Activated CD8-positive, alpha-beta T cell treated with anti-CD3 and anti-CD28 coated beads, Interleukin-2, amount 10 ng/mL, durations not matched to agents 7 days and 5 days (primary cell): ENCODE measurements around the gene ARPC2. TPM values are rescaled to one million over a fixed set of nuclear protein-coding genes. Genes with fewer than 3 reads are reported as not detected.

Experiments
- ATAC-seq: fragments of 150-1000 bp; cut with Tn5 transposase; one replicate; pipeline ENCODE4 v1.10.0; 2021; ENCODE audit warnings: moderate library complexity
- CTCF ChIA-PET: fragments of 350-600 bp; sonication (Branson Sonifier 250); formaldehyde crosslinking; loops from one replicate; lab custom pipeline; 2021; ENCODE audit warnings: antibody characterized with exemption; lab: Charles Lee
- POLR2A ChIA-PET: fragments of 350-600 bp; sonication (Branson Sonifier 250); formaldehyde crosslinking; loops from one replicate; lab custom pipeline; 2021; ENCODE audit warnings: antibody characterized with exemption; lab: Charles Lee
- DNase-seq: peaks from one replicate; pipeline ENCODE4 v3.0.0-alpha.2; 2020
- H3K27ac Mint-ChIP-seq: one replicate; pipeline ENCODE4 v1.8.0; 2021; ENCODE audit warnings: mild to moderate bottlenecking, mixed read lengths
- H3K27me3 Mint-ChIP-seq: one replicate; pipeline ENCODE4 v1.8.0; 2021; ENCODE audit warnings: low read depth, mixed read lengths
- H3K36me3 Mint-ChIP-seq: one replicate; pipeline ENCODE4 v1.8.0; 2021; ENCODE audit warnings: low read depth, mixed read lengths
- H3K4me1 Mint-ChIP-seq: one replicate; pipeline ENCODE4 v1.8.0; 2021; ENCODE audit warnings: low read depth, mixed read lengths
- H3K4me3 Mint-ChIP-seq: one replicate; pipeline ENCODE4 v1.8.0; 2021; ENCODE audit warnings: mild to moderate bottlenecking, mixed read lengths
- H3K9me3 Mint-ChIP-seq: one replicate; pipeline ENCODE4 v1.8.0; 2022; ENCODE audit warnings: mixed read lengths; ENCODE audit not compliant: insufficient read depth
- total RNA-seq, 2 experiments: library from RNA; stranded (reverse); gene quantifications; one replicate each; pipeline ENCODE4 v1.2.3, GENCODE V29; 2021

The ARPC2 gene
- total RNA-seq, 2 experiments from 2014 or later = 821 to 844 TPM

GRCh38 chr2:218252509-218253231 is 35.7 kb downstream of the ARPC2 start:
- no peaks in the 10 kb centered on the region for H3K27me3 Mint-ChIP-seq
- ATAC-seq = no peak
- CTCF ChIA-PET = interaction anchor here (1.5 to 1.8 kb wide), 2 partner anchors 17 to 85 kb away, joined by 4 to 6 read pairs; partner anchors contain the start of genes AAMP, CXCR1 and PNKD

GRCh38 chr2:218253232-218253625 is 36.2 kb downstream of the ARPC2 start:
- Mint-ChIP-seq H3K27me3 (no peaks in the 10 kb centered on the region), H3K4me1 (peaks cover 13% of the 10 kb centered on the region), H3K36me3 (peaks cover 83% of the 10 kb centered on the region), H3K9me3 (no peaks in the 10 kb centered on the region), H3K4me3 (no peak overlapping the region), H3K27ac (no peak overlapping the region)
- CTCF ChIA-PET = interaction anchor here (0.8 to 3.1 kb wide), 5 partner anchors 12 to 86 kb away, joined by 4 to 10 read pairs (median 5); partner anchors contain the start of gene CXCR1
- DNase-seq = no peak
- POLR2A ChIA-PET = interaction anchor here (0.6 to 1.5 kb wide), 5 partner anchors 8 to 27 kb away, joined by 3 to 4 read pairs (median 3); no protein-coding TSS in a partner anchor
- ATAC-seq = no peak

More at GRCh38 chr2:218252509-218253231, 35.7 kb downstream of the ARPC2 start:
- POLR2A ChIA-PET = interaction anchor here (0.6 to 1.5 kb wide), 4 partner anchors 8 to 26 kb away, joined by 3 to 4 read pairs (median 3); no protein-coding TSS in a partner anchor
- no peak for DNase-seq
- no peaks in the 10 kb centered on the region for H3K9me3 Mint-ChIP-seq
- peaks cover 86% of the 10 kb centered on the region for H3K36me3 Mint-ChIP-seq
- H3K4me1 Mint-ChIP-seq = peaks cover 12% of the 10 kb centered on the region
- no peak overlapping the region for H3K4me3 Mint-ChIP-seq
- H3K27ac Mint-ChIP-seq = peak overlapping the region; percentile 55

GRCh38 chr2:218255446-218255845 is 38.5 kb downstream of the ARPC2 start:
- POLR2A ChIA-PET = interaction anchor here (1.1 to 1.2 kb wide), 2 partner anchors 26 to 68 kb away, joined by 3 read pairs; no protein-coding TSS in a partner anchor
- no peak overlapping the region for H3K27ac Mint-ChIP-seq
- CTCF ChIA-PET = interaction anchor here (1.1 to 3.1 kb wide), 6 partner anchors 10 to 87 kb away, joined by 3 to 14 read pairs (median 8); partner anchors contain the start of genes AAMP and PNKD
- no peaks in the 10 kb centered on the region for H3K27me3 Mint-ChIP-seq
- no peak overlapping the region for H3K4me3 Mint-ChIP-seq
- ATAC-seq (no peak), DNase-seq (no peak)
- no peaks in the 10 kb centered on the region for H3K9me3 Mint-ChIP-seq
- peaks cover 24% of the 10 kb centered on the region for H3K4me1 Mint-ChIP-seq
- H3K36me3 Mint-ChIP-seq = peaks cover 65% of the 10 kb centered on the region

GRCh38 chr2:218256612-218257350 is 39.8 kb downstream of the ARPC2 start:
- H3K4me3 Mint-ChIP-seq = no peak overlapping the region
- no peak for ATAC-seq
- peak overlapping the region; percentile 88 for H3K27ac Mint-ChIP-seq
- DNase-seq = no peak
- H3K36me3 Mint-ChIP-seq = peaks cover 53% of the 10 kb centered on the region
- H3K4me1 Mint-ChIP-seq = peaks cover 22% of the 10 kb centered on the region
- CTCF ChIA-PET = interaction anchor here (0.6 to 3.1 kb wide), 31 partner anchors 10 to 415 kb away, joined by 3 to 43 read pairs (median 5); partner anchors contain the start of genes AAMP, ARPC2, PNKD and RNF25
- no peaks in the 10 kb centered on the region for H3K9me3 Mint-ChIP-seq
- POLR2A ChIA-PET = interaction anchor here (0.7 to 1.9 kb wide), 8 partner anchors 9 to 48 kb away, joined by 3 to 7 read pairs (median 4); partner anchors contain the start of genes AAMP and PNKD
- no peaks in the 10 kb centered on the region for H3K27me3 Mint-ChIP-seq

GRCh38 chr2:218257390-218257981 is 40.5 kb downstream of the ARPC2 start:
- Mint-ChIP-seq H3K27me3 (no peaks in the 10 kb centered on the region), H3K9me3 (no peaks in the 10 kb centered on the region), H3K36me3 (peaks cover 46% of the 10 kb centered on the region), H3K4me3 (peak overlapping the region; percentile 50), H3K27ac (peak overlapping the region; percentile 88), H3K4me1 (peaks cover 22% of the 10 kb centered on the region)
- POLR2A ChIA-PET = interaction anchor here (0.8 to 1.9 kb wide), 7 partner anchors 10 to 35 kb away, joined by 3 to 7 read pairs (median 4); partner anchors contain the start of genes AAMP and PNKD
- ATAC-seq (peak; percentile 61), DNase-seq (peak; percentile 76)
- CTCF ChIA-PET = interaction anchor here (0.6 to 2.9 kb wide), 30 partner anchors 10 to 414 kb away, joined by 3 to 43 read pairs (median 4); partner anchors contain the start of genes AAMP, ARPC2, PNKD and RNF25

GRCh38 chr2:218259099-218259961 is 42.3 kb downstream of the ARPC2 start:
- ChIA-PET CTCF (interaction anchor here (0.8 to 2.9 kb wide), 3 partner anchors 11 to 33 kb away, joined by 3 to 43 read pairs (median 4); partner anchors contain the start of genes AAMP and PNKD), POLR2A (interaction anchor here (0.6 kb wide), 1 partner anchor 366 kb away, joined by 4 read pairs; no protein-coding TSS in a partner anchor)
- DNase-seq (no peak), ATAC-seq (no peak)
- Mint-ChIP-seq H3K4me3 (no peak overlapping the region), H3K9me3 (no peaks in the 10 kb centered on the region), H3K4me1 (peaks cover 30% of the 10 kb centered on the region), H3K27ac (peak overlapping the region; percentile 47), H3K27me3 (no peaks in the 10 kb centered on the region), H3K36me3 (peaks cover 36% of the 10 kb centered on the region)

GRCh38 chr2:218260166-218260565 is 43.2 kb downstream of the ARPC2 start:
- ChIA-PET CTCF (interaction anchor here (1.7 kb wide), 1 partner anchor 10 kb away, joined by 5 read pairs; the partner anchor contains the start of genes AAMP and PNKD), POLR2A (interaction anchor here (0.6 kb wide), 1 partner anchor 365 kb away, joined by 4 read pairs; no protein-coding TSS in a partner anchor)
- H3K27me3 Mint-ChIP-seq = no peaks in the 10 kb centered on the region
- no peaks in the 10 kb centered on the region for H3K9me3 Mint-ChIP-seq
- peaks cover 29% of the 10 kb centered on the region for H3K36me3 Mint-ChIP-seq
- ATAC-seq = no peak
- peaks cover 33% of the 10 kb centered on the region for H3K4me1 Mint-ChIP-seq
- DNase-seq = no peak
- H3K27ac Mint-ChIP-seq = peak overlapping the region; percentile 22
- no peak overlapping the region for H3K4me3 Mint-ChIP-seq

GRCh38 chr2:218260742-218261422 is 43.9 kb downstream of the ARPC2 start, which contains the start of gene GPBAR1:
Gene GPBAR1 (plus strand): TSS chr2:218261015. CDS start chr2:218262725, 1,710 bp downstream.
- H3K4me1 Mint-ChIP-seq = peaks cover 32% of the 10 kb centered on the region
- ChIA-PET CTCF (interaction anchor here (1.7 kb wide), 1 partner anchor 9 kb away, joined by 5 read pairs; the partner anchor contains the start of genes AAMP and PNKD), POLR2A (interaction anchor here (0.7 kb wide), 1 partner anchor 40 kb away, joined by 4 read pairs; no protein-coding TSS in a partner anchor)
- H3K36me3 Mint-ChIP-seq = peaks cover 23% of the 10 kb centered on the region
- no peaks in the 10 kb centered on the region for H3K27me3 Mint-ChIP-seq
- ATAC-seq (no peak), DNase-seq (no peak)
- no peaks in the 10 kb centered on the region for H3K9me3 Mint-ChIP-seq
- no peak within 1 kb of the TSS for H3K4me3 Mint-ChIP-seq
- H3K27ac Mint-ChIP-seq = peak within 1 kb of the TSS; percentile 63

- no peak for DNase-seq
- Mint-ChIP-seq H3K4me1 (peaks cover 30% of the 10 kb centered on the region), H3K36me3 (peaks cover 22% of the 10 kb centered on the region), H3K4me3 (no peak overlapping the region), H3K27ac (peak overlapping the region; percentile 63), H3K9me3 (no peaks in the 10 kb centered on the region), H3K27me3 (no peaks in the 10 kb centered on the region)
- no peak for ATAC-seq
- POLR2A ChIA-PET = no interaction called here
- CTCF ChIA-PET = interaction anchor here (1.7 kb wide), 1 partner anchor 8 kb away, joined by 5 read pairs; the partner anchor contains the start of genes AAMP and PNKD
Observed at GRCh38 chr2:218261423-218262236, 44.6 kb downstream of the ARPC2 start.
